Eye (tissue), 1 donor: ENCODE data around the gene SNRNP40.
A peak's percentile ranks its signal among the peaks of the same experiment; 100 is the strongest.

Experiments
- DNase-seq: peaks from one replicate; pipeline ENCODE4 v3.0.0-alpha.2; 2015

The SNRNP40 gene

GRCh38 chr1:31228986-31229385 lies 67.6 kb downstream of the SNRNP40 start:
- no peak for DNase-seq

- DNase-seq, result peak; percentile 92
These were observed 68.6 kb downstream of the SNRNP40 start for GRCh38 chr1:31227891-31228568.

GRCh38 chr1:31224068-31224467 lies 72.5 kb downstream of the SNRNP40 start:
- DNase-seq, result peak; percentile 86

GRCh38 chr1:31222176-31222575 lies 74.4 kb downstream of the SNRNP40 start:
- peak; percentile 74 for DNase-seq

- no peak for DNase-seq
These were observed 75.5 kb downstream of the SNRNP40 start for GRCh38 chr1:31221072-31221471.

- no peak for DNase-seq
These were observed 77.1 kb downstream of the SNRNP40 start for GRCh38 chr1:31219489-31219888.

GRCh38 chr1:31218705-31219104 lies 77.9 kb downstream of the SNRNP40 start:
- peak; percentile 81 for DNase-seq

- DNase-seq, result peak; percentile 88
These were observed 80.6 kb downstream of the SNRNP40 start for GRCh38 chr1:31216016-31216415.

- DNase-seq, result no peak
These were observed 81.5 kb downstream of the SNRNP40 start for GRCh38 chr1:31215065-31215570.

GRCh38 chr1:31214316-31215064 lies 82.1 kb downstream of the SNRNP40 start:
- no peak for DNase-seq
